CD4-positive, CD25-positive, alpha-beta regulatory T cell (primary cell): ENCODE data around the gene SOX5. TPM values are rescaled to one million over a fixed set of nuclear protein-coding genes. Genes with fewer than 3 reads are reported as not detected.
"Not testable (repeated sequence)": the region's sequence is repeated elsewhere in the genome, so short reads cannot be mapped to it uniquely, and the experiment has no call there.

Experiments used
- ATAC-seq, 2 donors: fragments of 150-1000 bp; cut with Tn5 transposase; one replicate each; pipeline ENCODE4 v1.10.0; 2021; ENCODE audit warnings: low read depth in 2 of 2, moderate number of reproducible peaks in 2 of 2, moderate library complexity in 1 of 2
- DNase-seq, 3 donors: peaks; one replicate each; pipeline versions ENCODE4 v3.0.0 to v3.0.0-alpha.2; 2012 to 2022; ENCODE audit warnings: mixed read lengths in 1 of 3
- H3K27ac ChIP-seq: one replicate; pipeline ENCODE4 v1.7.0; 2013; ENCODE audit warnings: mild to moderate bottlenecking, low read length; ENCODE audit not compliant: insufficient read depth, poor library complexity, severe bottlenecking
- H3K27me3 ChIP-seq: one replicate; pipeline ENCODE4 v1.7.0; 2013; ENCODE audit warnings: low read length; ENCODE audit not compliant: control insufficient read depth, insufficient read depth
- H3K36me3 ChIP-seq: one replicate; pipeline ENCODE4 v1.7.0; 2013; ENCODE audit warnings: mild to moderate bottlenecking, low read length, moderate library complexity; ENCODE audit not compliant: control insufficient read depth, insufficient read depth
- H3K4me1 ChIP-seq: 2 replicates; pipeline ENCODE4 v1.7.0; 2013; ENCODE audit warnings: mild to moderate bottlenecking, low read length; ENCODE audit not compliant: insufficient read depth, control insufficient read depth, poor library complexity, severe bottlenecking
- H3K4me3 ChIP-seq: one replicate; pipeline ENCODE4 v1.7.0; 2013; ENCODE audit warnings: low read depth, mild to moderate bottlenecking, low read length, moderate library complexity
- H3K9me3 ChIP-seq, 2 experiments: 1 replicate in 1 of 2; 2 replicates in 1 of 2; pipeline ENCODE4 v1.7.0; 2013; ENCODE audit warnings: low read length in 2 of 2, mild to moderate bottlenecking in 1 of 2, moderate library complexity in 1 of 2; ENCODE audit not compliant: control insufficient read depth in 2 of 2
- H3K27ac Mint-ChIP-seq, 3 donors: one replicate each; pipeline ENCODE4 v1.8.0; 2020 to 2022; ENCODE audit warnings: mild to moderate bottlenecking in 3 of 3, mixed read lengths in 3 of 3, moderate library complexity in 2 of 3
- H3K27me3 Mint-ChIP-seq: one replicate; pipeline ENCODE4 v1.8.0; 2022; ENCODE audit warnings: mild to moderate bottlenecking, mixed read lengths
- H3K36me3 Mint-ChIP-seq: one replicate; pipeline ENCODE4 v1.8.0; 2020; ENCODE audit warnings: mixed read lengths
- H3K4me1 Mint-ChIP-seq, 4 donors: one replicate each; pipeline ENCODE4 v1.8.0; 2020 to 2022; ENCODE audit warnings: mixed read lengths in 4 of 4, mild to moderate bottlenecking in 1 of 4
- H3K4me3 Mint-ChIP-seq, 4 donors: one replicate each; pipeline ENCODE4 v1.8.0; 2020 to 2022; ENCODE audit warnings: mild to moderate bottlenecking in 4 of 4, mixed read lengths in 4 of 4, moderate library complexity in 3 of 4
- H3K9me3 Mint-ChIP-seq, 7 donors: one replicate each; pipeline ENCODE4 v1.8.0; 2020 to 2022; ENCODE audit warnings: mixed read lengths in 7 of 7, mild to moderate bottlenecking in 3 of 7, moderate library complexity in 2 of 7
- polyA plus RNA-seq, 4 donors: library from polyadenylated mRNA; unstranded; fragments of 300-500 nt; fragmentation: Illumina TruSeq; gene quantifications; one replicate each; pipeline ENCODE4 v1.2.3, GENCODE V29; 2021
- total RNA-seq: library from RNA; stranded (reverse); gene quantifications from one replicate; pipeline ENCODE4 v1.2.3, GENCODE V29; 2022

Gene SOX5
- total and polyA plus RNA-seq, 5 donors from 2014 or later = not detected

DNA sequence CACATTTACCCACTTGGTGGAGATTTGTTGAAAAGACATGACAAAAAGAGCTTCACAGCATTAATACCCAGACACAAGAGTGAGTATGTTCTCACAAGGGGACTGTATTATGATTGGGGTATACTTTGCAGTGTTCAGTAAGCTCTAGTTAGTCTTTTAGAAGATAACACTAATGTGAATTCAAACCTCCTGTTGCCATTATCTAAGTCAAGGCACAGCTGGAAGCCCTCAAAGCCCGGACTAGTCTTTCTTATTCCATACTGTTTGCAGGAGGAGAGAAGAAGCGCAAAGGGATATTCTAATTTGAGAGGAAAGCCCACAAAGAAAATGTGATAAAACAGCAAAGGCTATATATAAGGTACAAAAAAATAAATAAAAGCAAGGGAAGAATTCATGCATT is 445.9 kb downstream of the SOX5 start:
- H3K36me3 ChIP-seq = no peaks in the 10 kb centered on the region
- Mint-ChIP-seq H3K27me3 (no peaks in the 10 kb centered on the region), H3K4me3 (no peak overlapping the region), H3K4me1 (no peaks in the 10 kb centered on the region), H3K27ac (no peak overlapping the region), H3K9me3 (peaks cover 0 to 18% (median 4%) of the 10 kb centered on the region in 7 donors), H3K36me3 (no peaks in the 10 kb centered on the region)
- no peak overlapping the region for H3K27ac ChIP-seq
- no peak overlapping the region for H3K4me3 ChIP-seq
- no peak for ATAC-seq
- peaks cover 0 to 2% of the 10 kb centered on the region in 2 experiments for H3K9me3 ChIP-seq
- no peaks in the 10 kb centered on the region for H3K4me1 ChIP-seq
- DNase-seq = no peak
- H3K27me3 ChIP-seq = no peaks in the 10 kb centered on the region

GRCh38 chr12:23502259-23502658 is 447.2 kb downstream of the SOX5 start:
- H3K27me3 ChIP-seq = no peaks in the 10 kb centered on the region

DNA sequence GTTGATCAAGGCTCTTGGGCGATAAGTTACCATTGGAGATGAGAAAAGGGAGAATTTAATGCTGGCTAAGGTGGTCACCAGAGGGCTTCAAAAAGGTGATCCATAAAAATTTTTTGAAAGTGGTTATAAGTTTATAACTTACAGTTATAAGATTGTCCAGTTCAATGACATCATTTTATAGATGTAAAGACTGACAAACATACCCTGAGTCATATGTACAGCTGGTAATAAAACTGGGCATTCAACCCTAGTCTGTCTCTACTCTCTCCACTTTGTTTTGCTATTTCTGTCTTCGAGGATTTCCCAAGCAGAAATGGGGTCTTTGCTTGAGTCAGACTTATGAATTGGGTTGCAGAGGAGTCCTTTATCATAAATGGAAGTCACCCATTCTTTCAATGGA is 454.0 kb downstream of the SOX5 start:
- Mint-ChIP-seq H3K27me3 (no peaks in the 10 kb centered on the region), H3K9me3 (peaks cover 0 to 11% (median 3%) of the 10 kb centered on the region in 7 donors), H3K36me3 (no peaks in the 10 kb centered on the region), H3K4me1 (no peaks in the 10 kb centered on the region), H3K4me3 (no peak overlapping the region), H3K27ac (no peak overlapping the region)
- Histone ChIP-seq H3K27ac (no peak overlapping the region), H3K9me3 (no peaks in the 10 kb centered on the region), H3K4me3 (no peak overlapping the region), H3K27me3 (no peaks in the 10 kb centered on the region), H3K36me3 (no peaks in the 10 kb centered on the region), H3K4me1 (no peaks in the 10 kb centered on the region)
- DNase-seq = no peak
- ATAC-seq = no peak

More at GRCh38 chr12:23502259-23502658, 447.2 kb downstream of the SOX5 start:
- no peaks in the 10 kb centered on the region for H3K27me3 Mint-ChIP-seq
- peaks cover 0 to 2% of the 10 kb centered on the region in 2 experiments for H3K9me3 ChIP-seq
- no peak for ATAC-seq
- H3K4me3 Mint-ChIP-seq = no peak overlapping the region
- no peaks in the 10 kb centered on the region for H3K4me1 Mint-ChIP-seq
- DNase-seq = no peak
- no peaks in the 10 kb centered on the region for H3K36me3 ChIP-seq
- H3K27ac Mint-ChIP-seq = no peak overlapping the region
- H3K36me3 Mint-ChIP-seq = no peaks in the 10 kb centered on the region
- H3K9me3 Mint-ChIP-seq = peaks cover 0 to 18% (median 4%) of the 10 kb centered on the region in 7 donors
- no peaks in the 10 kb centered on the region for H3K4me1 ChIP-seq
- no peak overlapping the region for H3K27ac ChIP-seq
- no peak overlapping the region for H3K4me3 ChIP-seq

DNA sequence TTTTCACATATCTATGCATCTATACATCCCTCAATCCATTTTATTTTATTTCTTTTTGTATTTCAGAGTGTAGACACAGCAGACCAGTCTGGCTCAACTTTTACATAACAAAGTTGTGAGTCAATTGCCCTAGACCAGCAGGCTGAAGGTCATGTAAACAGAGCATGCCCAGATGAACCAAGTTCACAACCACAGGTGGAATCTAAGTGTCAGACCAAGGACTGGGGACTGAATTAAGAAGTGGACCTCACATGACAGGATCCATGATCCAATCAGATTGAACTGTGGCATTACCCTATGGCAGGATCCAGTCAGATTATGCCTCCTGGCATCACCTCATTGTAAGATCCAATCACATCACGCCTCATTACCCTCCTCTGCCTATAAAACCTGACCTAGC is 455.8 kb downstream of the SOX5 start:
- H3K4me3 ChIP-seq = no peak overlapping the region
- Mint-ChIP-seq H3K27me3 (no peaks in the 10 kb centered on the region), H3K27ac (no peak overlapping the region), H3K4me1 (no peaks in the 10 kb centered on the region), H3K4me3 (no peak overlapping the region), H3K36me3 (no peaks in the 10 kb centered on the region), H3K9me3 (peaks cover 0 to 13% (median 3%) of the 10 kb centered on the region in 7 donors)
- H3K36me3 ChIP-seq = no peaks in the 10 kb centered on the region
- no peaks in the 10 kb centered on the region for H3K4me1 ChIP-seq
- DNase-seq (no peak), ATAC-seq (no peak)
- H3K27ac ChIP-seq = no peak overlapping the region
- no peaks in the 10 kb centered on the region for H3K27me3 ChIP-seq
- H3K9me3 ChIP-seq = no peaks in the 10 kb centered on the region

- not testable (repeated sequence) for H3K36me3 Mint-ChIP-seq, H3K27ac ChIP-seq, DNase-seq, H3K4me1 ChIP-seq, H3K4me3 Mint-ChIP-seq, H3K27me3 ChIP-seq, H3K27me3 Mint-ChIP-seq, H3K36me3 ChIP-seq, H3K4me1 Mint-ChIP-seq, H3K27ac Mint-ChIP-seq, H3K4me3 ChIP-seq, ATAC-seq, H3K9me3 ChIP-seq
- H3K9me3 Mint-ChIP-seq = peaks cover 0 to 21% (median 1%) of the 10 kb centered on the region in 7 donors
Observed at GRCh38 chr12:23491029-23491428, 458.4 kb downstream of the SOX5 start.

DNA sequence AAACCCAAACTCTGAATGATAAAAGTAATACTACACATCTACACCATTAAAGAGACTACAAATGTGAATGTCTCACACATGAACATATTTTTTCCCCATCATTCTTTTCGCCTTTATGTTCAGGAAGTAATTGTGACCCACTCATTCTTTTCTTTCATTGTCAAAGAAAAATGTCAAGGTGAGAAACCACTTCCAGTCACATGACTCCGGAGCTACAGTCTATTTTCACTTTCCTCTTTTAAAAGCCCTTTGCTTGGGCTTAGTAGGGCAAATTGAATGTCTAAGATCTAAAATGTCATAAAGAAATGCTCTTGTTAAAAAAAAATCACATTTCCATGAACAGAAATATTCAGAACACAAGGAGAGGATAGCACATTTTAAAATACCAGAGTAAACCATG is 461.3 kb downstream of the SOX5 start:
- no peak for ATAC-seq
- Histone ChIP-seq H3K36me3 (no peaks in the 10 kb centered on the region), H3K9me3 (no peaks in the 10 kb centered on the region), H3K27ac (no peak overlapping the region), H3K4me3 (no peak overlapping the region), H3K4me1 (no peaks in the 10 kb centered on the region), H3K27me3 (no peaks in the 10 kb centered on the region)
- Mint-ChIP-seq H3K27me3 (no peaks in the 10 kb centered on the region), H3K4me1 (no peaks in the 10 kb centered on the region), H3K4me3 (no peak overlapping the region), H3K27ac (no peak overlapping the region), H3K9me3 (peaks cover 0 to 20% (median 5%) of the 10 kb centered on the region in 7 donors), H3K36me3 (no peaks in the 10 kb centered on the region)
- no peak for DNase-seq

DNA sequence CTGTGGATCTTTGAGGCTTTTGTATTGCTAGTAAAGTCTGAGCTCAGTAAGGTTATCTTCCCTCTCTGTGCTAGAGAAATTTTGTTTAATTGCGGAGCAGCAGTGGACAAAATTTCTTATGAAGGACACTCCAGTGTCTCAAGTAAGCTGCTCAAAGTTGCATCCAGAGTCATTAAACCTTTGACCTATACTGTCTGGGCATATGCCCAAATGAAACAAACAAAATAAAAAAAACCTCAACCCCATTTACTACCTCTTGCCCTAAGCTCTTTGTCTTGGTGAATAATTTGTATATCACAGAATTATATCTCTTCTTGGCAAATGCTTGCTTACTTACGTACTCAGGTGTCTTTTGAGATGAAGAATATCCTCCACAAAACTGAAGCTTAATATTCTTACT is 465.2 kb downstream of the SOX5 start:
- no peaks in the 10 kb centered on the region for H3K4me1 Mint-ChIP-seq
- H3K9me3 ChIP-seq = no peaks in the 10 kb centered on the region
- H3K36me3 ChIP-seq = no peaks in the 10 kb centered on the region
- DNase-seq (no peak), ATAC-seq (no peak)
- no peaks in the 10 kb centered on the region for H3K27me3 Mint-ChIP-seq
- no peaks in the 10 kb centered on the region for H3K36me3 Mint-ChIP-seq
- no peak overlapping the region for H3K4me3 ChIP-seq
- H3K4me3 Mint-ChIP-seq = no peak overlapping the region
- H3K4me1 ChIP-seq = no peaks in the 10 kb centered on the region
- no peak overlapping the region for H3K27ac Mint-ChIP-seq
- peaks cover 0 to 43% (median 7%) of the 10 kb centered on the region in 7 donors for H3K9me3 Mint-ChIP-seq
- H3K27ac ChIP-seq = no peak overlapping the region
- no peaks in the 10 kb centered on the region for H3K27me3 ChIP-seq

DNA sequence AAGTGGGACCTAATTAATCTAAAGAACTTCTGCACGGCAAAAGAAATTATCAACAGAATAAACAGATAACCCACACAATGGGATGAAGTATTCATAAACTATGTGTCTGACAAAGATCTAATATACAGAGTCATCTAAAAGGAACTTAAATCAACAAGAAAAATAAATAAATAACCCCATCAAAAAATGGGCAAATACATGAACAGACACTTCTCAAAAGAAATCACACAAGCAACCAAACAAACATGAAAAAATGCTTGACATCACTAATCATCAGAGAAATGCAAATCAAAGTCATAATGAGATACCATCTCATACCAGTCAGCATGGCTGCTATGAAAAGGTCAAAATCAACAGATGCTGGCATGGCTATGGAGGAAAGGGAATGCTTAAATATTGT is 466.9 kb downstream of the SOX5 start:
- H3K36me3 Mint-ChIP-seq = no peaks in the 10 kb centered on the region
- DNase-seq = no peak
- H3K4me3 Mint-ChIP-seq = no peak overlapping the region
- Histone ChIP-seq H3K4me1 (no peaks in the 10 kb centered on the region), H3K36me3 (no peaks in the 10 kb centered on the region), H3K27ac (no peak overlapping the region), H3K4me3 (no peak overlapping the region), H3K27me3 (no peaks in the 10 kb centered on the region), H3K9me3 (no peaks in the 10 kb centered on the region)
- no peak for ATAC-seq
- H3K4me1 Mint-ChIP-seq = no peaks in the 10 kb centered on the region
- no peaks in the 10 kb centered on the region for H3K27me3 Mint-ChIP-seq
- H3K9me3 Mint-ChIP-seq = peaks cover 0 to 43% (median 12%) of the 10 kb centered on the region in 7 donors
- H3K27ac Mint-ChIP-seq = no peak overlapping the region
